GM12873 (cell line): ENCODE results near the gene ACSL1.

Experiments
- TF ChIP-seq, protein P1 (sequence below): IDR thresholded peaks from 2 replicates; pipeline ENCODE4 v1.5.1; 2012; ENCODE audit warnings: low read depth, mild to moderate bottlenecking, moderate library complexity, low read length, control low read depth; ENCODE audit not compliant: insufficient read depth; ENCODE audit errors: missing control alignments

ACSL1 gene

DNA sequence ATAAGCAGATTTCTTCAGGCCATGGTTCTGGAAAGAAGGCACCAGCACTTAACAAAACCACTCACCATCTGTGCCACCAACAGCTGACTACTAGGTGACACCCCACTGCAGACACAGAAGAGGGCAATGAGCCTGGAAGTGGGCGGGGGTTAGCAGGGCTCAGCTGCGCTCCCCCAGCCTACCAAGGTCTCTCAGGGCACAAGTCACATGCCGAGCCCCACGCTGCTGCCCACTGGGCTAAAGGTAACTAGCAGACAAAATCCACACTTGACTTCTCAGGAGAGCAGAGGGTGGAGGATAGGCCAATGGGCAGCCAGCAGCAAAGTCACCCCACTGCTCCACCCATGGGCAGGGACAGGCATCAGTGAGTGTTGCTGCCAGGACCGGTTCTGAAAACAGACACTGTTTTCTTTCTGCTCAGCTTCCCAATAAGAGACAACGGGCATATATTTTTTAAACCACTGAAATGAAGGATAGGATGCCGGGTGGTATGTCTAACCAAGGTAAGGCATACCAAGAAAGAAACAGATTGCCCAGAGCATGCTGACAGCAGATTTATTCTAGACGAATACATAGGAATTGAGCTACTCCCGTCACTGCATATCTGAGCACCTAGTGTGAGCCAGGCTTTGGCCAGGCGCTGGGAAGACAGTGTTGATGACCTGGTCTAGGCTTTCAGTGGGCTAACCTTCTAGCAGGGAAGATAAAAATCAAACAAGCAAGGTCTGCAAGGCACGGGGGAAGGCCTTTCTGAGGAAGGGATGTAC lies 20.1 kb downstream of the ACSL1 start:
- TF ChIP-seq, protein P1, sequence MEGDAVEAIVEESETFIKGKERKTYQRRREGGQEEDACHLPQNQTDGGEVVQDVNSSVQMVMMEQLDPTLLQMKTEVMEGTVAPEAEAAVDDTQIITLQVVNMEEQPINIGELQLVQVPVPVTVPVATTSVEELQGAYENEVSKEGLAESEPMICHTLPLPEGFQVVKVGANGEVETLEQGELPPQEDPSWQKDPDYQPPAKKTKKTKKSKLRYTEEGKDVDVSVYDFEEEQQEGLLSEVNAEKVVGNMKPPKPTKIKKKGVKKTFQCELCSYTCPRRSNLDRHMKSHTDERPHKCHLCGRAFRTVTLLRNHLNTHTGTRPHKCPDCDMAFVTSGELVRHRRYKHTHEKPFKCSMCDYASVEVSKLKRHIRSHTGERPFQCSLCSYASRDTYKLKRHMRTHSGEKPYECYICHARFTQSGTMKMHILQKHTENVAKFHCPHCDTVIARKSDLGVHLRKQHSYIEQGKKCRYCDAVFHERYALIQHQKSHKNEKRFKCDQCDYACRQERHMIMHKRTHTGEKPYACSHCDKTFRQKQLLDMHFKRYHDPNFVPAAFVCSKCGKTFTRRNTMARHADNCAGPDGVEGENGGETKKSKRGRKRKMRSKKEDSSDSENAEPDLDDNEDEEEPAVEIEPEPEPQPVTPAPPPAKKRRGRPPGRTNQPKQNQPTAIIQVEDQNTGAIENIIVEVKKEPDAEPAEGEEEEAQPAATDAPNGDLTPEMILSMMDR, result no peak

DNA sequence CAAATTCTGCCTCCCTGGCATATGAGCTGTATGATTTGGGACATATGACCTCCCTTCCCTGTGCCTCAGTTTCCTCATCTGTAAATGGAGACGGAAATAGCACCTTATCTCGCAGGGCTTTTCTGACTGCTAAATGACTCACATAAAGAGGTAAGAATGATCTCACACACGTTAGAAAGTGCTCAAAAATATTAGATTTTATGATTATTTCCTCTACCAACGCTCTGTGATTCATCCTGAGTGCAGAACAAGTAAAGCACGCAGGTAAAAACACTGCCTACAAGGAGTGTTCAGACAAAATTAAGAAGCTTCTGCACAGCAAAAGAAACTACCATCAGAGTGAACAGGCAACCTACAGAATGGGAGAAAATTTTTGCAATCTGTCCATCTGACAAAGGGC lies 21.1 kb downstream of the ACSL1 start:
- TF ChIP-seq, protein P1, result no peak

DNA sequence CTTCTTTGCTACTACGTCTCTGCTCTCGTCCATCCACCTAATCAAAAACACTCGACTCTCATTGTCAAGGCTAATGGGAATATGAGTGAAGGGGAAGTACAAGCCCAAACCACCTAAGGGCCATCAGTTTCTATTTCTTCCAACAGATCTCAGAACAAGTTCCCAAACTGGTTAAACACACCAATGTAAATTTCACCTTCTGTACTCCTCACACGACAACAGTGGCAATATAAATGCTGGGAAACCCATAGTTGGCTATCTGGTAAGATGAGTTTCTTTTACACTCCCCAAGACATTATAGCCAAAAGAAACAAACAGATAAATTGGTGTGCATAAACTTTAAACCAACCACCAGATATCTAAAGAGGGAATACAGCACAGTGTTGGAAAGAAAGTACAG lies 21.9 kb downstream of the ACSL1 start:
- TF ChIP-seq, protein P1, result no peak

DNA sequence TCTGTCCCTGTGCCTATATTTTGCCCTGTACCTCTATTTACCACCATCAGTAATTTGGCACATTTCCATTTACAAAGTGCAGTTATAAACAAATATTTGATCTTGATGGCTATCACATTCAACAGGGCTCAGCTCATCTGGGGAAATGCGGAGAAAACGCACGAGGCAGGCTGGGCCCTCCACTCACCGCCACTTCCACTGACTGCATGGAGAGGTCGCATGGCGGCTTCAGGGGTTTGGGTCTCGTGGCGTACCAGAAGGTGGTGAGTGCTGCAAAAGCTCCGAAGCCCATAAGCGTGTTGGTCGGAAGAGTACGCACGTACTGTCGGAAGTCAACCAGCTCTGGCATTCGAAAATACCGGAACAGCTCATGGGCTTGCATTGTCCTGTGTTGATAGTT lies 22.6 kb downstream of the ACSL1 start:
- TF ChIP-seq, protein P1, result no peak

DNA sequence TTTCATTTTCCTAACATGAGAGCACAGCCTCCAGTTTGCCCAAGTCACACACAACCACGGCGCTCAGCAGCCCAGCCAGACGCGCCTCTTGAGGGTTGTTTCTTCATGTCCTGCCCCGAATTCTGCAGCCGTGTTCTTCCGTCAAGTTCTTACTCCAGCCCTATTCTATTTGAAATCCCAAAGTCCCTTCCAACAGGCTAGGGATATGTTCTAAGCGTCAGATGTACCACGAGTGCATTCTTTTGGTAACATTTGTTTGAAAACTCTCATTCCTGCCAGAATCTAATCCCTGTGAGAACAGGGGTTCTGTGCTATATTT lies 23.1 kb downstream of the ACSL1 start:
- TF ChIP-seq, protein P1, result no peak

DNA sequence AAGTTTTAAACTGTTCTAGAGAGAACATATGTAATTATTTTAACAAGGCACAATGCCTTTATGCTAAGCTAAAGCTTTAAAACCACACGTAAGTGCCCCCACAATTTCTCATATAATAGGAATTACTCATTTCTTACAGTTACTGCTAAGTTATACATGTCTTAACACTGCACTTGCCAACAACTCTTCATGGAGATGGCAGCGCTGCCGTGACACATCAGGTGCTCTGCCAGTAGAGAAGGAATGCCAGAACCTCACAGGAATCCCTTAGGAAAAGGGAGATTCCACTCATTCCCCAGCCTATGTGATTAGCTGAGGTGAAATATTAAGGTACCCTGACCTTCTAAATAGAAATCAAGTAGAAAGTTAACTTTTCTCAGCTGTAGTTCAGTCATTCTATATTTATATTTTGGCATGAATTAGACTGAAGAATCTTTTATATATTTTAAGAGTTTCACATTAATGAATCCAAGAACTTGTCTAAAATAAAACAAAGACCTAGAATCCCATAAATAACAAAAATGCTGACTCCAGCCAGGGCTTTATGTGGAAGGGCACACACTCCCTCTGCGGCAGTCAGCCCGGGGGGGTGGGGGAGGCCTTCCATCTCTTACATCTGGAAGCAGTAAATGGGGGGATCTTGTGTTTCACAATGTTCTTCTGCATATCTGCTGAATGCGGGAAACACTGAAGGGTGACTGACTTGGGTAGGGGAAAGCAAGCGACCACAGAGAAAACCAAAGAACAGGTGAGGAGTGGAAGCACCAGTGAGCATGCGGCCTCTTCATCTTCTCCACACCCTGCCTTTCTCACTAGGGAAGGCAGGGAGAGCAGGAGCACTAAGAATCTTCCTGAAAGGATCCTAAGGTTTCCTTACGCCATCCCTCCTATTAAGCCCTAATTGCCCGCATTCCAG lies 23.7 kb downstream of the ACSL1 start:
- TF ChIP-seq, protein P1, result no peak

DNA sequence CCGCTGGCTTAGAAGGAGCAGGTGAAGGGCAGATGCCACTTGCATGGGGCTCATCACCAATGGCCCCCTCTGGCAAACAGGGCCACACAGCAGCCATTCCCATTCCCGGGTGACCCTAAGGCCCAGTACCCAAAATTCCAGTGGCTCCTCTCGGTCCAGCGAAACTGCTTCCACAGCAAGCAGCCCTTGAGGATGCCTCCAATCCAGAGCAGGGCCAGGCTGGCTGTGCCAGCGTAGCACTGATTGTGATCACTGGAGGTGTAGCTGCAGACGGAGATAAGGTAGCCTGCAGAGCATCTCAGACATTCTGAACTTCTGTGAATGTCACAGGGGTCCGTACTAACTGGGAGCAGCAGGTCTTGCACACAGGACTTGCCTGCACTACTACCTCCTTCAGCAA lies 27.3 kb downstream of the ACSL1 start:
- TF ChIP-seq, protein P1, result no peak
